K562 (cell line): ENCODE results near the gene PLCB1. TPM values are rescaled to one million over a fixed set of nuclear protein-coding genes. Genes with fewer than 3 reads are reported as not detected.

Experiments used
- ATAC-seq: fragments of 200-7000 bp; cut with Tn5 transposase; 3 replicates; pipeline ENCODE4 v1.9.1; 2020; ENCODE audit warnings: moderate library complexity
- BruUV-seq: library from RNA; stranded (reverse); fragments of 400-500 nt; replicated peaks from 2 replicates; lab custom pipeline; 2021; lab: Mats Ljungman, UMichigan
- CTCF ChIA-PET: fragments of 300-600 bp; formaldehyde crosslinking; extraction: SDS; loops from one replicate; lab custom pipeline; 2021; ENCODE audit warnings: low intra/inter-chr PET ratio; lab: Yijun Ruan, JAX
- POLR2A ChIA-PET: fragments of 300-600, 350-650 bp; sonication (Branson Sonifier 250); formaldehyde crosslinking; extraction: SDS; loops from one replicate; lab custom pipeline; 2021; ENCODE audit warnings: antibody characterized with exemption, inconsistent platforms; lab: Yijun Ruan, JAX
- DNase-seq, 4 experiments: peaks; one replicate each; pipeline versions ENCODE4 v3.0.0 to v3.0.0-alpha.2; 2011 to 2018; ENCODE audit warnings: low spot score in 3 of 4, mixed read lengths in 3 of 4; ENCODE audit errors: extremely low read depth in 1 of 4
- FAIRE-seq: peaks from 2 replicates; lab custom pipeline; 2011; peaks lifted over from hg19 to GRCh38; lab: Jason Lieb, UNC
- H2AFZ ChIP-seq: 2 replicates; pipeline ENCODE4 v1.6.0; 2011; ENCODE audit warnings: low read depth, low read length, control low read depth, inconsistent platforms
- H3K27ac ChIP-seq: fragments of 200-600 bp; 3 replicates; pipeline ENCODE4 v1.8.0; 2011; ENCODE audit warnings: low read depth, mild to moderate bottlenecking, control low read depth, inconsistent platforms, low read length, moderate library complexity, mixed read lengths; ENCODE audit errors: extremely low read depth
- H3K27me3 ChIP-seq, 2 experiments: fragments of 300-600 bp in 1 of 2; 2 replicates in 1 of 2; 3 replicates in 1 of 2; pipeline versions ENCODE4 v1.6.0 to v1.8.0; 2011; ENCODE audit warnings: inconsistent platforms in 2 of 2, low read length in 2 of 2, mild to moderate bottlenecking in 1 of 2, mixed read lengths in 1 of 2, moderate library complexity in 1 of 2; ENCODE audit not compliant: control insufficient read depth in 2 of 2, insufficient read depth in 2 of 2
- H3K36me3 ChIP-seq: fragments of 300-600 bp; 3 replicates; pipeline ENCODE4 v1.8.0; 2011; ENCODE audit warnings: mild to moderate bottlenecking, low read length, inconsistent platforms; ENCODE audit not compliant: control insufficient read depth, insufficient read depth
- H3K4me1 ChIP-seq, 2 experiments: fragments of 200-600 bp in 1 of 2; replicated peaks in 1 of 2; 2 replicates in 1 of 2; 3 replicates in 1 of 2; pipeline versions ENCODE4 v1.5.1 to v1.8.0; 2011; ENCODE audit warnings: inconsistent platforms in 2 of 2, low read length in 2 of 2, mild to moderate bottlenecking in 1 of 2, mixed read lengths in 1 of 2, moderate library complexity in 1 of 2; ENCODE audit not compliant: control insufficient read depth in 2 of 2, insufficient read depth in 2 of 2
- H3K4me2 ChIP-seq: 2 replicates; pipeline ENCODE4 v1.6.1; 2011; ENCODE audit warnings: low read length, control low read depth, inconsistent platforms, mixed read lengths; ENCODE audit not compliant: insufficient read depth
- H3K4me3 ChIP-seq: fragments of 200-600 bp; sonication (generic), shearing (Covaris generic); 2 replicates; pipeline ENCODE4 v1.5.1; 2016; ENCODE audit warnings: control low read depth, inconsistent platforms
- H3K79me2 ChIP-seq: fragments of 200-600 bp; 3 replicates; pipeline ENCODE4 v1.8.0; 2011; ENCODE audit warnings: low read length, inconsistent platforms; ENCODE audit not compliant: control insufficient read depth, insufficient read depth
- H3K9ac ChIP-seq, 2 experiments: 2 replicates each; pipeline versions ENCODE4 v1.6.0 to v1.6.1; 2011; ENCODE audit warnings: low read depth in 2 of 2, low read length in 2 of 2, control low read depth in 1 of 2, inconsistent platforms in 1 of 2, mild to moderate bottlenecking in 1 of 2, mixed read lengths in 1 of 2; ENCODE audit not compliant: insufficient read depth in 1 of 2
- H3K9me1 ChIP-seq: one replicate; pipeline ENCODE4 v1.6.0; 2011; ENCODE audit warnings: inconsistent platforms, mild to moderate bottlenecking, low read length, moderate library complexity; ENCODE audit not compliant: control insufficient read depth, insufficient read depth
- H3K9me3 ChIP-seq: replicated peaks from 2 replicates; pipeline ENCODE4 v1.5.1; 2011; ENCODE audit warnings: low read depth, low read length, inconsistent platforms; ENCODE audit not compliant: control insufficient read depth, insufficient read depth
- H4K20me1 ChIP-seq: replicated peaks from 2 replicates; pipeline ENCODE4 v1.6.1; 2011; ENCODE audit warnings: low read length, inconsistent platforms, mixed read lengths; ENCODE audit not compliant: control insufficient read depth, insufficient read depth
- EGR1 ChIP-seq: fragments of 450-650 bp; conservative IDR thresholded peaks from 2 replicates; pipeline ENCODE4 v1.6.1; 2017; ENCODE audit warnings: mild to moderate bottlenecking
- GTF2A2 ChIP-seq: IDR thresholded peaks from 2 replicates; pipeline ENCODE4 v1.6.1; 2016; ENCODE audit warnings: mild to moderate bottlenecking, missing genetic modification characterization, missing compliant biosample characterization
- HLTF ChIP-seq: fragments of 450-650 bp; IDR thresholded peaks from 2 replicates; pipeline ENCODE4 v1.6.1; 2016
- MIER1 ChIP-seq: fragments of 450-650 bp; IDR thresholded peaks from 2 replicates; pipeline ENCODE4 v1.6.1; 2016; ENCODE audit warnings: antibody characterized with exemption, mild to moderate bottlenecking, low read depth
- MYBL2 ChIP-seq, 2 experiments: fragments of 450-650 bp in 1 of 2; sonication (generic) in 1 of 2; formaldehyde crosslinking in 1 of 2; IDR thresholded peaks; 2 replicates each; pipeline versions ENCODE4 v1.6.1 to v1.8.1; 2017 to 2022; ENCODE audit warnings: borderline replicate concordance in 1 of 2, inconsistent platforms in 1 of 2, low read depth in 1 of 2, mild to moderate bottlenecking in 1 of 2, missing genetic modification reagents in 1 of 2, moderate library complexity in 1 of 2
- MYNN ChIP-seq, 2 experiments: sonication (generic); formaldehyde crosslinking in 1 of 2; IDR thresholded peaks; 2 replicates each; pipeline versions ENCODE4 v1.5.0 to v1.6.1; 2016 to 2020; ENCODE audit warnings: antibody characterized with exemption in 1 of 2, missing genetic modification reagents in 1 of 2
- ZNF316 ChIP-seq: fragments of 450-650 bp; IDR thresholded peaks from 2 replicates; pipeline ENCODE4 v1.6.1; 2016
- WGBS: fragments of 100-300 bp; shearing (Covaris generic); methylation state at CpG from one replicate; pipeline ENCODE4 v1.1.6; 2016; ENCODE audit warnings: low coverage, mixed read lengths; ENCODE audit not compliant: insufficient coverage; ENCODE audit errors: missing lambda C conversion rate; 5-methylcytosine and 5-hydroxymethylcytosine counted together
- in situ Hi-C: fragments of 300-500 bp; cut with MboI; formaldehyde crosslinking; loops from 4 replicates; pipeline ENCODE4 v1.15.0; 2018; ENCODE audit warnings: inconsistent platforms, mixed read lengths
- intact Hi-C: fragments of 100-400 bp; cut with micrococcal nuclease; formaldehyde crosslinking; loops from 2 replicates; pipeline ENCODE4 v1.14.2; 2022
- polyA plus RNA-seq, 8 experiments: library from polyadenylated mRNA; depleted of rRNA in 4 of 8; stranded (reverse) in 5 of 8; unstranded in 3 of 8; fragments of >200 nt; fragmentation: Nextera tagmentation in 2 of 8; fragmentation: Illumina TruSeq in 1 of 8; extraction: Ambion mirVana in 2 of 8; extraction: Trizol in 1 of 8; gene quantifications; 2 replicates each; pipeline versions ENCODE4 v1.2.1 to v1.2.3, GENCODE V29; 2011 to 2014; ENCODE audit warnings: inconsistent platforms in 1 of 8, missing spikeins in 1 of 8
- total RNA-seq, 7 experiments: library from RNA; depleted of rRNA in 6 of 7; stranded (reverse); fragments of >200 nt in 6 of 7; fragmentation: Illumina TruSeq in 2 of 7; extraction: Trizol in 2 of 7; gene quantifications; 2 replicates each; pipeline versions ENCODE4 v1.2.1 to v1.2.3, GENCODE V29; 2011 to 2021; ENCODE audit warnings: low replicate concordance in 1 of 7

PLCB1 gene
- total and polyA plus RNA-seq, 9 of the 15 experiments (the other 6 are each of a cell fraction or from before 2014, with no cell fraction given): 0.34 to 3.1 (median 1.3) TPM

GRCh38 chr20:8689337-8689736 lies 557.3 kb downstream of the PLCB1 start:
- no peak overlapping the region for H2AFZ ChIP-seq
- ATAC-seq (no peak), DNase-seq (no peak), FAIRE-seq (no peak)
- no peak overlapping the region for H3K27ac ChIP-seq
- H3K79me2 ChIP-seq: no peaks in the 10 kb centered on the region
- H3K4me1 ChIP-seq: no peaks in the 10 kb centered on the region
- in situ Hi-C loops: no loop called here
- intact Hi-C loops: no loop called here
- H3K9me3 ChIP-seq: no peaks in the 10 kb centered on the region
- H3K9me1 ChIP-seq: no peaks in the 10 kb centered on the region
- WGBS: 0% methylated on average over 1 of the region's 1 CpG
- no peaks in the 10 kb centered on the region for H4K20me1 ChIP-seq
- no TSS peak for BruUV-seq
- no peak overlapping the region for H3K4me3 ChIP-seq
- no peaks in the 10 kb centered on the region for H3K27me3 ChIP-seq
- TF ChIP-seq GTF2A2 (tag) (no peak), ZNF316 (0 out of 2 replicates have a peak, but pooled peaks have one; percentile 2)
- no peak overlapping the region for H3K4me2 ChIP-seq
- ChIA-PET POLR2A (no interaction called here), CTCF (no interaction called here)
- H3K36me3 ChIP-seq: no peaks in the 10 kb centered on the region
- H3K9ac ChIP-seq: no peak overlapping the region

DNA sequence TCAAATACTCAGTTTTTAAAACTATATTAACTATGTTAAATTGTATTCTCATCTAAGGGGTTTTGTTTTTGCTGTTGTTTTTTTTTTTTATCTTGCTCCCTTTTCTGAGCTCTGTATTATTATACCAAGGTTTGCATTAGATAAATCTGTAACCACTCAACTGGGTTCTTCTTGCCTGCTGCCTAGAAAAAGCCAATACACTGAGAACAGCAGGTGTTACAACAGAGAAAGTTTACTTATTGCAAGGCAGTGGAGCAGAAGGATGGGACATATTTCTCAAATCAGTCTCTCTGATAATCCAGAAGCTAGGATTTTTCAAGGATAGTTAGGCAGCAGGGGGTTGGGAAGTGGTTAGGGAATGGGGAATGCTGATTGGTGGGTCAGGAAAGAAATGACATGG lies 558.0 kb downstream of the PLCB1 start:
- FAIRE-seq (no peak), ATAC-seq (no peak), DNase-seq (no peak)
- no peak for TF ChIP-seq EGR1
- no peak for TF ChIP-seq MYBL2 (IDR thresholded peaks at IDR 0.05; ENCODE audit: low read depth)
- TF ChIP-seq MYBL2 (CRISPR knock-in tag; IDR thresholded peaks at IDR 0.05; ENCODE audit: borderline replicate concordance): no peak
- no peak for TF ChIP-seq HLTF
- no peak for TF ChIP-seq MYNN (IDR thresholded peaks at IDR 0.05)
- TF ChIP-seq MYNN (CRISPR knock-in tag; IDR thresholded peaks at IDR 0.05): no peak
- no peak for TF ChIP-seq MIER1
- ChIA-PET POLR2A (no interaction called here), CTCF (no interaction called here)
- no TSS peak for BruUV-seq
- H3K4me1 ChIP-seq: no peaks in the 10 kb centered on the region
- H4K20me1 ChIP-seq: no peaks in the 10 kb centered on the region
- no peak overlapping the region for H2AFZ ChIP-seq
- no peaks in the 10 kb centered on the region for H3K9me1 ChIP-seq
- H3K9ac ChIP-seq: no peak overlapping the region
- H3K4me2 ChIP-seq: no peak overlapping the region
- no peaks in the 10 kb centered on the region for H3K79me2 ChIP-seq
- H3K4me3 ChIP-seq: no peak overlapping the region
- no peaks in the 10 kb centered on the region for H3K27me3 ChIP-seq
- no peaks in the 10 kb centered on the region for H3K36me3 ChIP-seq
- no peaks in the 10 kb centered on the region for H3K9me3 ChIP-seq
- no peak overlapping the region for H3K27ac ChIP-seq
- in situ Hi-C loops (no loop called here), intact Hi-C loops (no loop called here)
